ENCODE measurements around the gene SOCS1. TPM values are rescaled to one million over a fixed set of nuclear protein-coding genes. Genes with fewer than 3 reads are reported as not detected.

Gene SOCS1
- total RNA-seq, 1 experiment from 2014 or later: 2.6 TPM

GRCh38 chr16:11253995-11254912 is 1.8 kb downstream of the SOCS1 start:
- BruUV-seq (replicated peaks): TSS peak; percentile 60
- peak overlapping the region; percentile 73 for H3K4me3 ChIP-seq (ENCODE audit: low read depth, low read length, poor library complexity, severe bottlenecking)
- H3K27me3 ChIP-seq (replicated peaks; ENCODE audit: insufficient read depth, low read depth, low read length, poor library complexity): peaks cover 16% of the 10 kb centered on the region
- ChIA-PET CTCF (interaction anchor here (0.7 to 3.4 kb wide), 3 partner anchors 9 to 283 kb away, joined by 3 to 14 read pairs (median 3); no protein-coding TSS in a partner anchor), POLR2A (ENCODE audit: low non-redundant PET) (no interaction called here)
- H3K27ac ChIP-seq (ENCODE audit: low read depth, low read length, poor library complexity, severe bottlenecking): no peak overlapping the region
- H3K4me1 ChIP-seq (ENCODE audit: insufficient read depth, low read length, poor library complexity, severe bottlenecking): peaks cover 14% of the 10 kb centered on the region
- intact Hi-C loops (cut with micrococcal nuclease; ENCODE audit: unreplicated experiment): no loop called here
- no peak for TF ChIP-seq EZH2 (IDR thresholded peaks at IDR 0.05; ENCODE audit: borderline replicate concordance, low read depth, low read length, poor library complexity, severe bottlenecking)
- no peak for TF ChIP-seq CTCF (conservative IDR thresholded peaks at IDR 0.05; ENCODE audit: low read depth, low read length)
- no peak for DNase-seq (ENCODE audit: low spot score)
- H3K9me3 ChIP-seq (ENCODE audit: low read depth, low read length, poor library complexity, severe bottlenecking): no peaks in the 10 kb centered on the region
- H3K36me3 ChIP-seq (ENCODE audit: insufficient read depth, low read length, poor library complexity, severe bottlenecking): no peaks in the 10 kb centered on the region

DNA sequence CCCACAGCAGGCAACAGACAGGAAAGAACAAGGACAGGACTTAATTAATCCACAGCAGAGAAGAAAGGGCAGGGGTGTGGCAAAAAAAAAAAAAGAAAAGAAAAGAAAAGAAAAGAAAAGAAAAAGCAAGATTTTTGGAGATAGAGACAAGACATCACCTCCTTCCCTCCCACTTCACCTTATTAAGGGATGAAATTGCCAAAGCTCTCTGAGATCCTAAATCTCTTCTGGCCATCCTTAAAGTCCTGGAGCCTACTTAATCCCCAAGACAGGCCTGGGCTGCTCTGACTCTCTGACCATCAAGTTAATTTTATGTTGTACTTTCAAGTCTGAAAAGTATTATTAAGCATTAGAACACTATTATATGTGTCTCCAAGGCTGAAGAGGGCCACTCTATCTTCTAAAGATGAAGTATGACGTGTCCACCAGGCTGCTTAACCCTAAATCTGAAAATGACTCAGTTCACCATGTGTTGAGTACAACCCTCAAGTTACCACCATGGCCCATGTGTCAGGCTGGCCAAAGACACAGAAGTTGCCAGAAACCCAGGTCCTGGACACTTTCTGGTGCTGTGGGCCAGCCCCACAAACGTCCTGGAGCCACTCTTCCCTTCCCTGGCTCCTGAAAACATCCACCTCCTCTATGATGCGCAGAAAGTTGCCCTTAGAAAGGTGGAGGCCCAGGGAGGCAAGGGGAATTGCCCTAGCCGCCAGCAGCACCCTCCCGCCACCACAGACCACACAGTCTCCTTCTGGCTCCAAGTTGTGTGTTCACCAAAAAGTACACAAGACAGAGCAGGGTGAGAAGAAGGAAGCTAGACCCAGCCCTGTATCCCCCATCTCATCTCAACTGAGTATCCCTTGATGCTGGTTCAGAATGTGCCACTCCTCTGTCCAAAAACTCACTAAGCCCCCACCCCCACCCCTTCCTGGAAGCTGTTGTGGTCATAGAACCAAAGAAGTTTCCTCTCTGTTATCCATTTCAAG is 2.7 kb downstream of the SOCS1 start:
- Histone ChIP-seq H3K27me3 (replicated peaks; ENCODE audit: insufficient read depth, low read depth, low read length, poor library complexity) (peaks cover 16% of the 10 kb centered on the region), H3K4me3 (ENCODE audit: low read depth, low read length, poor library complexity, severe bottlenecking) (no peak overlapping the region), H3K4me1 (ENCODE audit: insufficient read depth, low read length, poor library complexity, severe bottlenecking) (peaks cover 14% of the 10 kb centered on the region), H3K9me3 (ENCODE audit: low read depth, low read length, poor library complexity, severe bottlenecking) (no peaks in the 10 kb centered on the region), H3K27ac (ENCODE audit: low read depth, low read length, poor library complexity, severe bottlenecking) (no peak overlapping the region), H3K36me3 (ENCODE audit: insufficient read depth, low read length, poor library complexity, severe bottlenecking) (no peaks in the 10 kb centered on the region)
- intact Hi-C loops (cut with micrococcal nuclease; ENCODE audit: unreplicated experiment): no loop called here
- no peak for TF ChIP-seq CTCF (conservative IDR thresholded peaks at IDR 0.05; ENCODE audit: low read depth, low read length)
- no peak for TF ChIP-seq EZH2 (IDR thresholded peaks at IDR 0.05; ENCODE audit: borderline replicate concordance, low read depth, low read length, poor library complexity, severe bottlenecking)
- ChIA-PET CTCF (interaction anchor here (0.6 kb wide), 1 partner anchor 293 kb away, joined by 5 read pairs; no protein-coding TSS in a partner anchor), POLR2A (ENCODE audit: low non-redundant PET) (no interaction called here)
- no peak for DNase-seq (ENCODE audit: low spot score)
- BruUV-seq (replicated peaks): no TSS peak

DNA sequence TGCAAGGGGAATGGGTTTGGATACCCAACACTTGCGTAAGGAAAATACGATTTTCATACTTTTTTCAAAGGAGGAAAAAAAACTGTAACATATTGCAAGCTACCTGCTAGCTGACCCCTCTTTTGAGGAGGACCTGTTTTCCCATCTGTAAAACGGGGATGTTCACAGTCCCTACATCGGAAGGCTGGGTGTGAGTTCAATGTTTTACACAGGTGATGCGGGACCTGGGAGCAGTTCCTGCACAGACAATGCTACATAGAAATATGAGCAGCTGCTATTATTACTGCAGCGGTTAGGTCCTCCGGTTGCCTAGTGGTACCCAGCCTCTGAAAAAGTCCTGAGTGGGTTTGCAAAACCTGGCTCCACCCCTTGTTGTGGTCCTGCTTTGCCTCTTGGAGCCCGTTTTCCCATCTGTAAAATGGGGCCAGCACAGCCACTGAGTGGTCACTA is 3.5 kb downstream of the SOCS1 start:
- no TSS peak for BruUV-seq (replicated peaks)
- Histone ChIP-seq H3K27me3 (replicated peaks; ENCODE audit: insufficient read depth, low read depth, low read length, poor library complexity) (peaks cover 16% of the 10 kb centered on the region), H3K4me3 (ENCODE audit: low read depth, low read length, poor library complexity, severe bottlenecking) (no peak overlapping the region), H3K27ac (ENCODE audit: low read depth, low read length, poor library complexity, severe bottlenecking) (no peak overlapping the region), H3K4me1 (ENCODE audit: insufficient read depth, low read length, poor library complexity, severe bottlenecking) (peaks cover 14% of the 10 kb centered on the region), H3K36me3 (ENCODE audit: insufficient read depth, low read length, poor library complexity, severe bottlenecking) (no peaks in the 10 kb centered on the region), H3K9me3 (ENCODE audit: low read depth, low read length, poor library complexity, severe bottlenecking) (no peaks in the 10 kb centered on the region)
- DNase-seq (ENCODE audit: low spot score): no peak
- CTCF ChIA-PET: interaction anchor here (0.6 kb wide), 1 partner anchor 293 kb away, joined by 5 read pairs; no protein-coding TSS in a partner anchor
- intact Hi-C loops (cut with micrococcal nuclease; ENCODE audit: unreplicated experiment): no loop called here
- POLR2A ChIA-PET (ENCODE audit: low non-redundant PET): no interaction called here
- TF ChIP-seq CTCF (conservative IDR thresholded peaks at IDR 0.05; ENCODE audit: low read depth, low read length): no peak
- TF ChIP-seq EZH2 (IDR thresholded peaks at IDR 0.05; ENCODE audit: borderline replicate concordance, low read depth, low read length, poor library complexity, severe bottlenecking): no peak

All from A673 (cell line).